Stomach (tissue), 4 donors: ENCODE results near the gene HOXC12.

ENCODE experiments used
- POLR2A ChIP-seq, 4 donors: fragments of 450-650 bp; IDR thresholded peaks; one replicate each; pipeline ENCODE4 v1.6.1; 2016; ENCODE audit warnings: antibody characterized with exemption in 4 of 4, control low read depth in 2 of 4, mild to moderate bottlenecking in 1 of 4, moderate library complexity in 1 of 4
- TF ChIP-seq, protein P1 (sequence below), 7 experiments: fragments of 450-650 bp in 4 of 7; fragments of 200-600 bp in 3 of 7; sonication (generic) in 3 of 7; IDR thresholded peaks; one replicate each; pipeline ENCODE4 v1.5.1; 2016 to 2019; ENCODE audit warnings: antibody characterized with exemption in 7 of 7, control low read depth in 2 of 7, mild to moderate bottlenecking in 1 of 7

DNA sequence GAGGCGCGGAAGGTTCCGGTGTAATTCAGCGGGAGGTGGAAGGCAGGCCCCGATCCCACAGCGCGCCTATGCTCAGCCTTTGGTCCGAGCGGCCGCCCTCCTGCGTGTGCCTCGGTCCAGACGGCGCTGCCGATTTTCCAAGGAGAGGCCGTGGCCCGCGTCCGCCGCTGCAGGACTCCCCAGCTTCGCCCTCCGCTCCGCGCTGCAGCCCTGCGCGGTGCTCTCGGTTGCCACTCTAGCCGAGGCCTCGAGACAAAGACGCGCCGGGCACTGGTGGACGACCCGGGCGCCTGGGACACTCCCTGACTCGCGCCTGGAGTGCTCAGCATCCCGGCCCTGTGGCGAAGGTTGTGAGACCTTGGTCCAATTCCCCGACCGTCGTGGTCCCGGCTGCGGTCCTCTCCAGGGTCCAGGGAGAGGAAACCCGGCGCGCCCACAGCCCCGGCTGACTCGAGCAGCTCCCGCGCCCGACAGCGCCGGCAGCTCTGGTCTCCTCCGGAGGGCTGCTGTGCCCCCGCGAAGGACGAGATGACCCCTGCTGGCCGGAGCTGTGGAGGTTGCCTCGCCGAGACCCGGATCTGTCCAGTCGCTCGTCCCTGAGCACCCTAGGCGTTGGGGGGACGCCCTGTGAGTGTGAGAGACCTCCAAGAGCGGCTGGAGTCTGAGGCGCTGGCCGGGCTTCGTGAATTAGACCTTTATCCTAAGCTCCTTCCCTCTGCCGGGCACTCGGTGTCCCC, 6.5 kb downstream of the HOXC12 start:
- TF ChIP-seq POLR2A (IDR thresholded peaks at IDR 0.05): no peak
- TF ChIP-seq, protein P1, sequence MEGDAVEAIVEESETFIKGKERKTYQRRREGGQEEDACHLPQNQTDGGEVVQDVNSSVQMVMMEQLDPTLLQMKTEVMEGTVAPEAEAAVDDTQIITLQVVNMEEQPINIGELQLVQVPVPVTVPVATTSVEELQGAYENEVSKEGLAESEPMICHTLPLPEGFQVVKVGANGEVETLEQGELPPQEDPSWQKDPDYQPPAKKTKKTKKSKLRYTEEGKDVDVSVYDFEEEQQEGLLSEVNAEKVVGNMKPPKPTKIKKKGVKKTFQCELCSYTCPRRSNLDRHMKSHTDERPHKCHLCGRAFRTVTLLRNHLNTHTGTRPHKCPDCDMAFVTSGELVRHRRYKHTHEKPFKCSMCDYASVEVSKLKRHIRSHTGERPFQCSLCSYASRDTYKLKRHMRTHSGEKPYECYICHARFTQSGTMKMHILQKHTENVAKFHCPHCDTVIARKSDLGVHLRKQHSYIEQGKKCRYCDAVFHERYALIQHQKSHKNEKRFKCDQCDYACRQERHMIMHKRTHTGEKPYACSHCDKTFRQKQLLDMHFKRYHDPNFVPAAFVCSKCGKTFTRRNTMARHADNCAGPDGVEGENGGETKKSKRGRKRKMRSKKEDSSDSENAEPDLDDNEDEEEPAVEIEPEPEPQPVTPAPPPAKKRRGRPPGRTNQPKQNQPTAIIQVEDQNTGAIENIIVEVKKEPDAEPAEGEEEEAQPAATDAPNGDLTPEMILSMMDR (IDR thresholded peaks at IDR 0.05): no peak
